ENCODE measurements around the gene SYT15.
"Not testable (repeated sequence)": the region's sequence is repeated elsewhere in the genome, so short reads cannot be mapped to it uniquely, and the experiment has no call there.

SYT15 gene

GRCh38 chr10:46578474-46579178 lies at the start of gene SYT15:
Gene SYT15 (plus strand): TSS chr10:46579128. CDS start chr10:46579169, 41 bp downstream.
- ATAC-seq; DNase-seq; H3K4me3 Mint-ChIP-seq; H3K4me1 Mint-ChIP-seq; H3K27ac Mint-ChIP-seq; H3K9me3 Mint-ChIP-seq; H3K36me3 Mint-ChIP-seq (ENCODE audit: low read depth); H3K27me3 Mint-ChIP-seq: not testable (repeated sequence)

- not testable (repeated sequence) for ATAC-seq; H3K4me1 Mint-ChIP-seq; H3K36me3 Mint-ChIP-seq (ENCODE audit: low read depth); H3K27me3 Mint-ChIP-seq; H3K27ac Mint-ChIP-seq; H3K4me3 Mint-ChIP-seq; DNase-seq; H3K9me3 Mint-ChIP-seq
Measured at GRCh38 chr10:46529742-46530141, 49.2 kb upstream of the SYT15 start.

DNA sequence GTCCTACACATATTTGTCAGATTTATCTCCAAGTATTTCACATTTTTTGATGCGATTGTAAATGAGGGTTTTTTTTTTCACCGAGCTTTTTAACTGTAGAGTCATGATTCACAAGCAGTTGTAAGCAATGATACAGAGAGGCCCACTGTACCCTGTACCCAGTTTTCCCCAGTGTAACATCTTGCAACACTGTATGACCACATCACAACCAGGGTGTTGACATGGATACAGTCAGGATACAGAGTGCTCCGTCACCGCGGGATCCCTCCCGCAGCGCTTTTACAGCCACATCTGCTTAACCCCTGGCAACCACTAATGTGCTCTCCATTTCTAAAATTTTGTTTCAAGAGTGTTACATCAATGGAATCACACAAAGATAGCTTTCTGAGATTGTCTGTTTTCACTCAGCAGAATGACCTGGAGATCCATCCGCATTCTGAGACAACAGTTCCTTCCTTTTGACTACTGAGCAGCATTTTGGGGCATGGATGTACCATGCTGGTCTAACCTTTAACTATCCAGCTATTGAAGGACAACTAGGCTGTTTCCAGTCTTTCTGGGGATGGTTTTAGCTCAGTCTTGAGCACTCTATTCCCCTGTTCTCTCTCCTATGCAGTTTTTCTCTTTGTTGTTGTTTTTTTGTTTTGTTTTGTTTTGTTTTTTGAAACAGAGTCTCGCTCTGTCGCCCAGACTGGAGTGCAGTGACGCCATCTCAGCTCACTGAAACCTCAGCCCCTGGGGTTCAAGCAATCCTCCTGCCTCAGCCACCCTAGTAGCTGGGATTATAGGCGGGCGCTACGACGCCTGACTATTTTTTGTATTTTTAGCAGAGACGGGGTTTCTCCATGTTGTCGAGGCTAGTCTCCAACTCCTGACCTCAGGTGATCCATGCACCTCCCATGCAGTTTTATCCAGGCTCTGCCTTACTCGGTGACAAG lies 48.4 kb upstream of the SYT15 start:
- H3K36me3 Mint-ChIP-seq (ENCODE audit: low read depth): no peaks in the 10 kb centered on the region
- no peak for DNase-seq

GRCh38 chr10:46532256-46532655 lies 46.7 kb upstream of the SYT15 start:
- peaks cover 12% of the 10 kb centered on the region for H3K27me3 Mint-ChIP-seq
- DNase-seq; H3K36me3 Mint-ChIP-seq (ENCODE audit: low read depth); H3K4me3 Mint-ChIP-seq; H3K4me1 Mint-ChIP-seq; ATAC-seq; H3K27ac Mint-ChIP-seq; H3K9me3 Mint-ChIP-seq: not testable (repeated sequence)

More for the DNA sequence above, 48.4 kb upstream of the SYT15 start:
- Mint-ChIP-seq H3K27me3 (peaks cover 3% of the 10 kb centered on the region), H3K9me3 (no peaks in the 10 kb centered on the region), H3K27ac (no peak overlapping the region), H3K4me3 (no peak overlapping the region), H3K4me1 (no peaks in the 10 kb centered on the region)
- no peak for ATAC-seq

GRCh38 chr10:46534828-46535524 lies 44.0 kb upstream of the SYT15 start:
- no peak for ATAC-seq
- no peak overlapping the region for H3K4me3 Mint-ChIP-seq
- H3K36me3 Mint-ChIP-seq (ENCODE audit: low read depth): no peaks in the 10 kb centered on the region
- no peaks in the 10 kb centered on the region for H3K9me3 Mint-ChIP-seq
- H3K4me1 Mint-ChIP-seq: no peaks in the 10 kb centered on the region
- H3K27me3 Mint-ChIP-seq: peaks cover 32% of the 10 kb centered on the region
- no peak for DNase-seq
- no peak overlapping the region for H3K27ac Mint-ChIP-seq

DNA sequence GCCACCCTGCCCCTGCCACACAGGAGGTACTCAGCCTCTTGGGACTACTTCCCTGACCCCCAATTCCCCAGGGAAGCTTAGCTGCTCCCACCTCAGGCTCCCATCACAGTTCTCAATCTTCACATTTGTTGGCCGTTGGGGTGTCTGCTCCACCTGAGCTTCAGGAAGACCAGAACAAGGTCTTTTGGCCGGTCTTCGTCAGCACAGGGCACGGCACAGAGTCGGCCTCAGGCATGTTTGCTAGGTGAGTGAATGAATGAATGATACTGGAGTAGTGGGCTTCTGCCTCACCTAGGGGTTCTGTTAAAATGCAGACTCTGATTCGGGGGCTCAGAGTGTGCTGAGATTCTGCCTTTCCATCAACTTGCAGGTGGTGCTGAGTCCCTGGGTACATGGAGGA lies 42.8 kb upstream of the SYT15 start:
- H3K4me3 Mint-ChIP-seq: no peak overlapping the region

DNA sequence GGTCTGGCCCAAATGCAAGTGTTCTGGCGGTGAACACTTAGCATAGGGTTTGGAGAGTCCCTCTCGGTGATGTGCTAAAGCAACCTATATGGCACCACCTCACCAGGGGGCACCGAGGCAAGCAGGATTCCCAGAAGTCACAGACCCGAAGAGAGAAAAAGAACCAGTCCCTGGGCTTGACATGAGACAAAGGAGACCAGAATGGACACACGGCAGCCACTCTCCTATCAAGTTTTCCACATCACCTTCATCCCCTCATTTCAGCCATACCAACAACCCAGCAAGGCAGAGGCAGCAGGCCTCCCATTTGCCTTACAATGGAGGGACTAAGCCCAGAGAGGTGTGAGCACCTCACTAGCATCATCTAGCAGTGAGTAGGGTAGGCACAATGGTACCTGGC lies 42.1 kb upstream of the SYT15 start:
- peak; percentile 33 for ATAC-seq

More for the DNA sequence above, 42.8 kb upstream of the SYT15 start:
- Mint-ChIP-seq H3K9me3 (no peaks in the 10 kb centered on the region), H3K4me1 (peaks cover 6% of the 10 kb centered on the region), H3K27me3 (peaks cover 40% of the 10 kb centered on the region), H3K27ac (no peak overlapping the region), H3K36me3 (ENCODE audit: low read depth) (no peaks in the 10 kb centered on the region)
- no peak for ATAC-seq
- no peak for DNase-seq

GRCh38 chr10:46537309-46537708 lies 41.6 kb upstream of the SYT15 start:
- H3K27me3 Mint-ChIP-seq: peaks cover 47% of the 10 kb centered on the region
- no peak overlapping the region for H3K27ac Mint-ChIP-seq
- DNase-seq (no peak), ATAC-seq (no peak)
- H3K9me3 Mint-ChIP-seq: no peaks in the 10 kb centered on the region
- no peak overlapping the region for H3K4me3 Mint-ChIP-seq
- no peaks in the 10 kb centered on the region for H3K36me3 Mint-ChIP-seq (ENCODE audit: low read depth)
- peaks cover 6% of the 10 kb centered on the region for H3K4me1 Mint-ChIP-seq

More for the DNA sequence above, 42.1 kb upstream of the SYT15 start:
- H3K27me3 Mint-ChIP-seq: peaks cover 42% of the 10 kb centered on the region
- H3K9me3 Mint-ChIP-seq: no peaks in the 10 kb centered on the region
- peaks cover 6% of the 10 kb centered on the region for H3K4me1 Mint-ChIP-seq
- no peak for DNase-seq
- H3K27ac Mint-ChIP-seq: no peak overlapping the region
- H3K4me3 Mint-ChIP-seq: no peak overlapping the region
- H3K36me3 Mint-ChIP-seq (ENCODE audit: low read depth): no peaks in the 10 kb centered on the region

GRCh38 chr10:46538155-46538554 lies 40.8 kb upstream of the SYT15 start:
- Mint-ChIP-seq H3K27me3 (peaks cover 54% of the 10 kb centered on the region), H3K9me3 (no peaks in the 10 kb centered on the region), H3K4me1 (peaks cover 6% of the 10 kb centered on the region), H3K4me3 (no peak overlapping the region), H3K27ac (no peak overlapping the region), H3K36me3 (ENCODE audit: low read depth) (no peaks in the 10 kb centered on the region)
- DNase-seq: no peak
- ATAC-seq: no peak

GRCh38 chr10:46538717-46539426 lies 40.1 kb upstream of the SYT15 start:
- Mint-ChIP-seq H3K27ac (no peak overlapping the region), H3K4me1 (peaks cover 6% of the 10 kb centered on the region), H3K36me3 (ENCODE audit: low read depth) (no peaks in the 10 kb centered on the region), H3K4me3 (no peak overlapping the region), H3K9me3 (no peaks in the 10 kb centered on the region), H3K27me3 (peaks cover 59% of the 10 kb centered on the region)
- DNase-seq (no peak), ATAC-seq (no peak)

GRCh38 chr10:46539596-46540411 lies 39.1 kb upstream of the SYT15 start:
- no peak for DNase-seq
- H3K36me3 Mint-ChIP-seq (ENCODE audit: low read depth): no peaks in the 10 kb centered on the region
- no peak for ATAC-seq
- no peak overlapping the region for H3K27ac Mint-ChIP-seq
- H3K27me3 Mint-ChIP-seq: peaks cover 62% of the 10 kb centered on the region
- no peaks in the 10 kb centered on the region for H3K9me3 Mint-ChIP-seq
- peaks cover 6% of the 10 kb centered on the region for H3K4me1 Mint-ChIP-seq
- no peak overlapping the region for H3K4me3 Mint-ChIP-seq

GRCh38 chr10:46540412-46541016 lies 38.4 kb upstream of the SYT15 start:
- Mint-ChIP-seq H3K27me3 (peaks cover 62% of the 10 kb centered on the region), H3K36me3 (ENCODE audit: low read depth) (no peaks in the 10 kb centered on the region), H3K27ac (no peak overlapping the region), H3K9me3 (no peaks in the 10 kb centered on the region), H3K4me1 (peaks cover 6% of the 10 kb centered on the region), H3K4me3 (no peak overlapping the region)
- ATAC-seq: no peak
- DNase-seq: no peak

GRCh38 chr10:46541017-46541661 lies 37.8 kb upstream of the SYT15 start:
- ATAC-seq (no peak), DNase-seq (peak; percentile 37)
- Mint-ChIP-seq H3K27me3 (peaks cover 61% of the 10 kb centered on the region), H3K9me3 (no peaks in the 10 kb centered on the region), H3K4me1 (peaks cover 6% of the 10 kb centered on the region), H3K4me3 (no peak overlapping the region), H3K27ac (no peak overlapping the region), H3K36me3 (ENCODE audit: low read depth) (no peaks in the 10 kb centered on the region)

All from activated naive CD8-positive, alpha-beta T cell treated with anti-CD3 and anti-CD28 coated beads, Interleukin-2, amount 50 U/mL, for 24 hours (primary cell).